H1 (cell line): Measurements from ENCODE around the gene KLHDC8A. TPM values are rescaled to one million over a fixed set of nuclear protein-coding genes. Genes with fewer than 3 reads are reported as not detected.

Experiments used
- CTCF ChIA-PET: fragments of 300-600 bp; sonication (Branson Sonifier 250); formaldehyde crosslinking; loops from one replicate; lab custom pipeline; 2021; ENCODE audit not compliant: partially characterized antibody; lab: Charles Lee
- POLR2A ChIA-PET: fragments of 300-600 bp; sonication (Branson Sonifier 250); formaldehyde crosslinking; loops from one replicate; lab custom pipeline; 2021; ENCODE audit warnings: inconsistent platforms; ENCODE audit not compliant: partially characterized antibody; lab: Charles Lee
- DNase-seq, 2 experiments: peaks; one replicate each; pipeline versions ENCODE4 v3.0.0 to v3.0.0-alpha.2; 2010 to 2022; ENCODE audit warnings: low spot score in 2 of 2, low read depth in 1 of 2, mixed read lengths in 1 of 2
- FAIRE-seq: peaks from 2 replicates; lab custom pipeline; 2011; peaks lifted over from hg19 to GRCh38; lab: Jason Lieb, UNC
- H2AFZ ChIP-seq: 2 replicates; pipeline ENCODE4 v1.8.1; 2012; ENCODE audit warnings: low read length, inconsistent platforms
- H2AK5ac ChIP-seq: 2 replicates; pipeline ENCODE4 v1.6.1; 2013; ENCODE audit warnings: low read depth, low read length
- H2BK120ac ChIP-seq: replicated peaks from 2 replicates; pipeline ENCODE3; 2013; ENCODE audit warnings: low read depth, low read length, inconsistent platforms
- H2BK12ac ChIP-seq: 2 replicates; pipeline ENCODE4 v1.6.1; 2013; ENCODE audit warnings: low read depth, low read length
- H2BK15ac ChIP-seq: 2 replicates; pipeline ENCODE4 v1.6.1; 2013; ENCODE audit warnings: low read length
- H2BK20ac ChIP-seq: 2 replicates; pipeline ENCODE4 v1.6.1; 2013; ENCODE audit warnings: low read length
- H2BK5ac ChIP-seq: 2 replicates; pipeline ENCODE4 v1.6.1; 2013; ENCODE audit warnings: low read depth, low read length
- H3K14ac ChIP-seq: 2 replicates; pipeline ENCODE4 v1.6.1; 2013; ENCODE audit warnings: inconsistent platforms; ENCODE audit not compliant: insufficient read length
- H3K18ac ChIP-seq: 2 replicates; pipeline ENCODE4 v1.6.1; 2013; ENCODE audit warnings: low read length; ENCODE audit errors: extremely low read depth
- H3K23ac ChIP-seq: 2 replicates; pipeline ENCODE4 v1.6.1; 2013; ENCODE audit warnings: inconsistent platforms; ENCODE audit not compliant: insufficient read length
- H3K23me2 ChIP-seq: 2 replicates; pipeline ENCODE4 v1.6.1; 2013; ENCODE audit warnings: low read depth, low read length
- H3K27ac ChIP-seq: 2 replicates; pipeline ENCODE4 v1.6.1; 2011; ENCODE audit warnings: low read depth, low read length, inconsistent platforms
- H3K27me3 ChIP-seq, 4 experiments: replicated peaks in 1 of 4; 1 replicate in 1 of 4; 2 replicates in 3 of 4; pipeline versions ENCODE4 v1.6.1 to v1.8.1; 2011 to 2013; ENCODE audit warnings: low read length in 3 of 4, mild to moderate bottlenecking in 3 of 4, inconsistent platforms in 2 of 4, mixed read lengths in 2 of 4, moderate library complexity in 1 of 4; ENCODE audit not compliant: control insufficient read depth in 3 of 4, insufficient read depth in 3 of 4; ENCODE audit errors: extremely low read depth in 1 of 4
- H3K36me3 ChIP-seq, 4 experiments: 2 replicates each; pipeline versions ENCODE4 v1.6.1 to v1.8.1; 2011 to 2013; ENCODE audit warnings: mild to moderate bottlenecking in 4 of 4, low read length in 3 of 4, moderate library complexity in 2 of 4, control low read depth in 1 of 4, inconsistent platforms in 1 of 4; ENCODE audit not compliant: insufficient read depth in 4 of 4, control insufficient read depth in 2 of 4
- H3K4ac ChIP-seq: replicated peaks from 2 replicates; pipeline ENCODE3; 2013; ENCODE audit warnings: low read length, low read depth, mixed read lengths, inconsistent platforms; ENCODE audit not compliant: insufficient read length
- H3K4me1 ChIP-seq, 4 experiments: replicated peaks in 1 of 4; 1 replicate in 1 of 4; 2 replicates in 3 of 4; pipeline versions ENCODE4 v1.6.1 to v1.8.1; 2011 to 2013; ENCODE audit warnings: low read length in 3 of 4, inconsistent platforms in 2 of 4, mixed read lengths in 1 of 4; ENCODE audit not compliant: insufficient read depth in 4 of 4, control insufficient read depth in 3 of 4
- H3K4me2 ChIP-seq, 2 experiments: 2 replicates each; pipeline versions ENCODE4 v1.6.1 to v1.8.1; 2011 to 2013; ENCODE audit warnings: low read depth in 2 of 2, low read length in 2 of 2, control low read depth in 1 of 2, inconsistent platforms in 1 of 2, mild to moderate bottlenecking in 1 of 2; ENCODE audit not compliant: insufficient read depth in 1 of 2
- H3K4me3 ChIP-seq, 4 experiments: fragments of 200-600, 300-600 bp in 1 of 4; sonication (generic), shearing (Covaris generic), sonication (Bioruptor Twin) in 1 of 4; 2 replicates each; pipeline versions ENCODE4 v1.5.1 to v1.8.1; 2011 to 2016; ENCODE audit warnings: low read length in 4 of 4, low read depth in 3 of 4, control low read depth in 2 of 4, inconsistent platforms in 2 of 4, mild to moderate bottlenecking in 2 of 4, mixed read lengths in 1 of 4, moderate library complexity in 1 of 4; ENCODE audit not compliant: insufficient read depth in 2 of 4; ENCODE audit errors: extremely low read depth in 1 of 4
- H3K56ac ChIP-seq: replicated peaks from 2 replicates; pipeline ENCODE3; 2013; ENCODE audit warnings: low read depth, mild to moderate bottlenecking, mixed read lengths, low read length, inconsistent platforms; ENCODE audit not compliant: insufficient read length
- H3K79me1 ChIP-seq: 2 replicates; pipeline ENCODE4 v1.6.1; 2013; ENCODE audit warnings: low read depth, low read length, control low read depth
- H3K79me2 ChIP-seq, 2 experiments: 2 replicates each; pipeline versions ENCODE4 v1.6.1 to v1.8.1; 2012 to 2013; ENCODE audit warnings: low read length in 2 of 2, mild to moderate bottlenecking in 2 of 2, inconsistent platforms in 1 of 2; ENCODE audit not compliant: insufficient read depth in 2 of 2, control insufficient read depth in 1 of 2
- H3K9ac ChIP-seq, 4 experiments: replicated peaks in 1 of 4; 1 replicate in 1 of 4; 2 replicates in 3 of 4; pipeline versions ENCODE4 v1.6.1 to v1.8.1; 2011 to 2013; ENCODE audit warnings: low read depth in 3 of 4, low read length in 3 of 4, control low read depth in 2 of 4, mild to moderate bottlenecking in 2 of 4, moderate library complexity in 2 of 4, inconsistent platforms in 1 of 4; ENCODE audit errors: extremely low read depth in 1 of 4
- H3K9me3 ChIP-seq, 2 experiments: 2 replicates each; pipeline versions ENCODE4 v1.6.1 to v1.8.1; 2012 to 2013; ENCODE audit warnings: mild to moderate bottlenecking in 2 of 2, moderate library complexity in 2 of 2, control low read depth in 1 of 2, inconsistent platforms in 1 of 2, low read depth in 1 of 2, low read length in 1 of 2, mixed read lengths in 1 of 2; ENCODE audit not compliant: insufficient read depth in 2 of 2
- H4K20me1 ChIP-seq, 2 experiments: replicated peaks in 1 of 2; 2 replicates each; pipeline versions ENCODE3 to v1.8.1; 2011 to 2013; ENCODE audit warnings: inconsistent platforms in 2 of 2, low read length in 2 of 2, mild to moderate bottlenecking in 1 of 2; ENCODE audit not compliant: insufficient read depth in 2 of 2, control insufficient read depth in 1 of 2
- H4K5ac ChIP-seq: 2 replicates; pipeline ENCODE4 v1.6.1; 2013; ENCODE audit warnings: low read length, low read depth, mixed read lengths, inconsistent platforms; ENCODE audit not compliant: insufficient read length
- H4K8ac ChIP-seq: 2 replicates; pipeline ENCODE4 v1.8.0; 2013; ENCODE audit warnings: mild to moderate bottlenecking, moderate library complexity, low read length, inconsistent platforms; ENCODE audit not compliant: insufficient read depth; ENCODE audit errors: extremely low read depth
- H4K91ac ChIP-seq: replicated peaks from 2 replicates; pipeline ENCODE3; 2013; ENCODE audit warnings: low read length, mixed read lengths, inconsistent platforms; ENCODE audit not compliant: insufficient read length
- JUN ChIP-seq: IDR thresholded peaks from 2 replicates; pipeline ENCODE4 v1.6.1; 2011; ENCODE audit warnings: low read depth, mild to moderate bottlenecking, improper control_type of control experiment, low read length
- RXRA ChIP-seq: IDR thresholded peaks from 2 replicates; pipeline ENCODE4 v1.6.1; 2011; ENCODE audit warnings: low read depth, mild to moderate bottlenecking, low read length, moderate library complexity; ENCODE audit not compliant: insufficient read depth
- WGBS, 2 experiments: shearing (Covaris generic) in 1 of 2; methylation state at CpG; one replicate each; pipeline versions ENCODE4 v1.1.6 to v1.1.7; 2013 to 2015; ENCODE audit warnings: low lambda C conversion rate in 2 of 2, mixed read lengths in 2 of 2, inconsistent platforms in 1 of 2, low coverage in 1 of 2, missing lambda C conversion rate in 1 of 2; ENCODE audit not compliant: insufficient replicate concordance in 2 of 2, insufficient coverage in 1 of 2, insufficient read length in 1 of 2; ENCODE audit errors: extremely low coverage in 1 of 2, missing lambda C conversion rate in 1 of 2; 5-methylcytosine and 5-hydroxymethylcytosine counted together
- polyA plus RNA-seq, 7 experiments: library from polyadenylated mRNA; depleted of rRNA in 3 of 7; stranded (reverse) in 5 of 7; unstranded in 2 of 7; fragments of >200 nt in 5 of 7; fragments of 200-250 nt in 2 of 7; gene quantifications; 1 replicate in 5 of 7; 2 replicates in 1 of 7; 4 replicates in 1 of 7; pipeline versions ENCODE4 v1.2.1 to v1.2.3, GENCODE V29; 2011 to 2013; ENCODE audit warnings: missing spikeins in 2 of 7, mixed read lengths in 2 of 7
- total RNA-seq: library from RNA; stranded (reverse); fragmentation: NEBNext Ultra II Directional; extraction: Animal tissue kit (Norgen Biotek cat#: 25700); gene quantifications from 2 replicates; pipeline ENCODE4 v1.2.1, GENCODE V29; 2021

KLHDC8A gene
- total and polyA plus RNA-seq, 2 of the 8 experiments (the other 6 are each of a cell fraction or from before 2014, with no cell fraction given) = 1.9 to 3.4 TPM

DNA sequence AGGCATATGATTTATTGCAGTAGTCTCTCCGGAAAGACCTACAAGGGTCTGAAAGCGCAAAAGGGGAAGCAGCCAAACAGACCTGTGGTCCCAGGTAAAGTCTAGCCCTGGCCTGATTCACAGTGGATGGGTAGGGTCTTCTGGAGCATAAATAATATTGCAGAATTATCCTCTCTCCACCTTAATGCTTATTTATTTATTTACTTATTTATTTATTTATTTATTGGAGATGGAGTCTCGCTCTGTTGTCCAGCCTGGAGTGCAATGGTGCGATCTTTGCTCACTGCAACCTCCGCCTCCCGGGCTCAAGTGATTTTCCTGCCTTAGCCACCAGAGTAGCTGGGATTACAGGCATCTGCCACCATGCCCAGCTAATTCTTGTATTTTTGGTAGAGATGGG is 11.8 kb upstream of the KLHDC8A start:
- Histone ChIP-seq H3K14ac (no peak overlapping the region), H2BK12ac (no peak overlapping the region), H3K9ac (no peak overlapping the region), H3K79me1 (no peaks in the 10 kb centered on the region), H3K23ac (no peak overlapping the region), H3K4me3 (no peak overlapping the region), H3K23me2 (no peaks in the 10 kb centered on the region), H2AK5ac (no peak overlapping the region), H3K9me3 (no peaks in the 10 kb centered on the region), H3K36me3 (no peaks in the 10 kb centered on the region), H4K91ac (no peak overlapping the region), H2AFZ (no peak overlapping the region), H2BK15ac (no peak overlapping the region), H3K27ac (no peak overlapping the region), H4K8ac (no peak overlapping the region), H2BK20ac (no peak overlapping the region), H2BK120ac (no peak overlapping the region), H4K5ac (no peak overlapping the region), H4K20me1 (no peaks in the 10 kb centered on the region), H3K79me2 (no peaks in the 10 kb centered on the region), H3K27me3 (0 out of 7 replicates have a peak, but pooled peaks cover 0 to 2% (median 0%) of the 10 kb centered on the region in 4 experiments), H3K4ac (no peak overlapping the region), H3K18ac (no peak overlapping the region), H3K4me1 (peaks cover 2 to 16% (median 11%) of the 10 kb centered on the region in 4 experiments; a peak in 4 of 7 replicates), H3K56ac (no peak overlapping the region), H2BK5ac (no peak overlapping the region), H3K4me2 (no peak overlapping the region)
- DNase-seq (no peak), FAIRE-seq (no peak)
- WGBS, 2 experiments = 100% methylated on average over 6 of the region's 6 CpGs; no CpG with 5 or more reads in 1 of the 2 experiments
- ChIA-PET POLR2A (no interaction called here), CTCF (interaction anchor here (0.9 to 14.6 kb wide), 4 partner anchors 8 to 154 kb away, joined by 3 to 207 read pairs (median 4); partner anchors contain the start of gene KLHDC8A)
- TF ChIP-seq JUN (no peak), RXRA (no peak)
